Parathyroid adenoma (tissue), 2 donors: ENCODE results near the gene GRIK1.

Experiments used
- H2AFZ ChIP-seq: fragments of 300-600 bp; sonication (generic); one replicate; pipeline ENCODE4 v1.7.0; 2017; ENCODE audit warnings: antibody characterized with exemption, mild to moderate bottlenecking
- H3K27ac ChIP-seq: fragments of 300-600 bp; sonication (generic); one replicate; pipeline ENCODE4 v1.7.0; 2017
- H3K27me3 ChIP-seq: fragments of 300-600 bp; sonication (generic); one replicate; pipeline ENCODE4 v1.7.0; 2017; ENCODE audit warnings: low read length; ENCODE audit not compliant: control insufficient read depth, insufficient read depth
- H3K36me3 ChIP-seq: fragments of 300-600 bp; sonication (generic); one replicate; pipeline ENCODE4 v1.7.0; 2017; ENCODE audit warnings: low read length; ENCODE audit not compliant: control insufficient read depth, insufficient read depth
- H3K4me1 ChIP-seq: fragments of 300-600 bp; sonication (generic); one replicate; pipeline ENCODE4 v1.7.0; 2017; ENCODE audit warnings: control low read depth
- H3K4me2 ChIP-seq: fragments of 300-600 bp; sonication (generic); one replicate; pipeline ENCODE4 v1.7.0; 2017; ENCODE audit warnings: low read length
- H3K4me3 ChIP-seq: fragments of 300-600 bp; sonication (generic); one replicate; pipeline ENCODE4 v1.7.0; 2017; ENCODE audit warnings: low read depth, low read length
- H3K79me2 ChIP-seq: fragments of 300-600 bp; sonication (generic); one replicate; pipeline ENCODE4 v1.7.0; 2017; ENCODE audit warnings: control low read depth
- H3K9ac ChIP-seq: fragments of 300-600 bp; sonication (generic); one replicate; pipeline ENCODE4 v1.7.0; 2017; ENCODE audit warnings: mild to moderate bottlenecking
- H3K9me3 ChIP-seq: fragments of 300-600 bp; sonication (generic); one replicate; pipeline ENCODE4 v1.7.0; 2017; ENCODE audit warnings: low read length; ENCODE audit not compliant: control insufficient read depth
- CTCF ChIP-seq: fragments of 300-600 bp; sonication (generic); IDR thresholded peaks from one replicate; pipeline ENCODE4 v1.7.0; 2017; ENCODE audit warnings: antibody characterized with exemption, mild to moderate bottlenecking
- donor health status: primary hyperparathyroidism.

The GRIK1 gene

DNA sequence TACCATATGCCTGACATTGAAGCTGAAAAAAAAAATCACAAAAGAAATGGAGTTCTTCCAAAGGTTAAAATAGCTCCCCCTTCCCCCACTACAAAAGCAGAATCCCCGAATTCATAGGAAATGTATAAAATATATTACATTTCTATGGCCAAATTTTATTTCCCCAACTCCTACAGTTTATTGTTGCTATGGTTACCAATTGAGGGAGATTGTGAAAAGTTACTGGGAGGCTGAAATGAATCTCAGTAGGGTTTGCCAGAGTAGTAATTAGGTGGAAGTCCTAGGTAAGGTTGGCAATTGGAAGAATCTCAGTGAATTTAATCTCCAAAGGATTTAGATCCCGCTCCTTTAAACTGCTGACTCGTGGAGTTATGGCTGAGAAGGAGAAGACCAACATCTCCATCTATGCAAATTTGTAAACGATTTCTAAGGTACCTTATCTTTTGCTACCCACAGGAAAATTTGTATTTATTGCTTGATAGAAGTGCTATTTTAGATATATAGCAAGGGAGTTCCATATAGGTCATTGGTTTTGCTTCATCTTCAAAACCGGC, 359.0 kb downstream of the GRIK1 start:
- H3K4me1 ChIP-seq = no peaks in the 10 kb centered on the region
- H3K27ac ChIP-seq = no peak overlapping the region

DNA sequence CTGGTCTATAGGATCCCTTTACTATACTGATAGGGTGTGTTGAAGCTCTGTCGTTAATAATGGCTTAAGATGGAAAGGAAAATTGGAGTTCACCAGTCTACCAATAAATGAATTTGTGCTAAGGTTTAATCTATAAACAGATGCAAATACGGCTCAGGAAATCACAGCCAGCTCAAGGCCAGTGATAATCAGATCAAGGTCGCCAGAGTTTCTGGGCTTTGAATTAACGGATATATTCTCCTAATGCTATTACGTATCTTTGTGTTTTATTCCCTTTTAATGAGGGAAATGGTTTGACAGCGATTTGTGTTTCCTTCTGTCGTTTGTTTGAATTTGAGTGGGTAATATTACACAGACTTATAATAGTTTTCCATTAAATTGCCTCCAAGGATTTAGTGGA, 361.5 kb downstream of the GRIK1 start:
- Histone ChIP-seq H2AFZ (no peak overlapping the region), H3K4me3 (no peak overlapping the region)
- no peak for TF ChIP-seq CTCF

More for the DNA sequence above, 359.0 kb downstream of the GRIK1 start:
- no peak for TF ChIP-seq CTCF
- Histone ChIP-seq H3K4me2 (no peak overlapping the region), H3K79me2 (no peaks in the 10 kb centered on the region), H3K9me3 (no peaks in the 10 kb centered on the region), H3K27me3 (no peaks in the 10 kb centered on the region), H3K9ac (no peak overlapping the region), H3K36me3 (no peaks in the 10 kb centered on the region), H3K4me3 (no peak overlapping the region), H2AFZ (no peak overlapping the region)

GRCh38 chr21:29571949-29572348, 367.8 kb downstream of the GRIK1 start:
- Histone ChIP-seq H3K9me3 (no peaks in the 10 kb centered on the region), H3K36me3 (no peaks in the 10 kb centered on the region), H2AFZ (no peak overlapping the region), H3K79me2 (no peaks in the 10 kb centered on the region), H3K27ac (no peak overlapping the region), H3K9ac (no peak overlapping the region), H3K4me1 (no peaks in the 10 kb centered on the region), H3K4me3 (no peak overlapping the region), H3K4me2 (no peak overlapping the region), H3K27me3 (no peaks in the 10 kb centered on the region)
- TF ChIP-seq CTCF = no peak

More for the DNA sequence above, 361.5 kb downstream of the GRIK1 start:
- H3K36me3 ChIP-seq = no peaks in the 10 kb centered on the region
- no peaks in the 10 kb centered on the region for H3K9me3 ChIP-seq
- H3K27me3 ChIP-seq = no peaks in the 10 kb centered on the region
- no peak overlapping the region for H3K9ac ChIP-seq
- H3K79me2 ChIP-seq = no peaks in the 10 kb centered on the region
- no peak overlapping the region for H3K4me2 ChIP-seq
- no peak overlapping the region for H3K27ac ChIP-seq
- H3K4me1 ChIP-seq = no peaks in the 10 kb centered on the region

DNA sequence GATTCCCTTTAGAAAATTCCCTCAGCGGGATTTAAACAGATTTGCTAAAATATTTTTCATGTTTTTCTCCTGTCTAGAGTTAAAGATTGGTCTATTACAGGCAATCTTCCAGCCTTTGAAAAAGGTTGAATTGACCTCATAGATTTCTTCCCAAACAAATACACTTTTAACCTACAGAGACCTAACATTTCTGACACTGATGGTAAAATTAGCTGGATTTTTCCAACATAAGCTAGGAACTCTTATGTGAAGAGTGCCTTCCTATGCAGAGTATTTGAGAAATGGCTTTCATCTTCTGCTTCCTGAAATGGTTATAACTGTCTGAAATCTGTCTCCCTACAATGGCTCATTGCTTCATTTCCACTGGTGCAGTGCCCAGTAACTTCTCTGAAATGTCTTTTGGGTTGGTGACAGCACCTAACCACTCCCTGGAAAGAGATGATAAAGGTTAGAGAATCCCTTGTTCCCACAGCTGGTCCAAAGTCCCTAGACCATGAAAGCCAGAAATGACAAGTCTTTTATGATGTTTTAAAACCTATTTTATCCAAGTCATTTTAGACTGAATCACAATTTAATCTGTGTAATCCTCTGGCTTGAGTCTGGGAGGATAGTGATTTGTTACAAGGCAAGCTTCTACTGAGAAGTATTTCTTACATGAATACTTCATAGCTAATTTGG, 371.6 kb downstream of the GRIK1 start:
- Histone ChIP-seq H3K9ac (no peak overlapping the region), H3K4me1 (no peaks in the 10 kb centered on the region), H3K27ac (no peak overlapping the region), H3K4me3 (no peak overlapping the region), H3K9me3 (no peaks in the 10 kb centered on the region), H3K27me3 (no peaks in the 10 kb centered on the region), H3K4me2 (no peak overlapping the region), H3K79me2 (no peaks in the 10 kb centered on the region), H3K36me3 (no peaks in the 10 kb centered on the region), H2AFZ (no peak overlapping the region)
- no peak for TF ChIP-seq CTCF
